Neural progenitor cell (in vitro differentiated cells): ENCODE data around the gene EDN1. TPM values are rescaled to one million over a fixed set of nuclear protein-coding genes. Genes with fewer than 3 reads are reported as not detected.

Source experiments
- DNase-seq: peaks from one replicate; pipeline ENCODE4 v3.0.0-alpha.2; 2016; ENCODE audit warnings: low spot score
- H2AFZ ChIP-seq: fragments of 200-600 bp; sonication (generic); replicated peaks from 2 replicates; pipeline ENCODE4 v1.6.1; 2016; ENCODE audit warnings: antibody characterized with exemption
- H3F3A ChIP-seq: fragments of 200-600 bp; sonication (generic); 2 replicates; pipeline ENCODE4 v1.6.1; 2016; ENCODE audit warnings: antibody characterized with exemption, low read depth
- H3K27ac ChIP-seq: fragments of 200-600 bp; sonication (generic); 2 replicates; pipeline ENCODE4 v1.5.1; 2016; ENCODE audit warnings: mild to moderate bottlenecking
- H3K27me3 ChIP-seq: fragments of 200-600 bp; sonication (generic); 2 replicates; pipeline ENCODE4 v1.6.1; 2016; ENCODE audit warnings: mild to moderate bottlenecking, moderate library complexity
- H3K36me3 ChIP-seq: fragments of 200-600 bp; sonication (generic); 2 replicates; pipeline ENCODE4 v1.5.1; 2016
- H3K4me1 ChIP-seq: fragments of 200-600 bp; sonication (generic); 2 replicates; pipeline ENCODE4 v1.6.1; 2016; ENCODE audit warnings: mixed run types
- H3K4me2 ChIP-seq: fragments of 200-600 bp; sonication (generic); 2 replicates; pipeline ENCODE4 v1.6.1; 2016
- H3K4me3 ChIP-seq: fragments of 200-600 bp; sonication (generic); 2 replicates; pipeline ENCODE4 v1.5.1; 2016
- H3K79me2 ChIP-seq: fragments of 200-600 bp; sonication (generic); 2 replicates; pipeline ENCODE4 v1.6.1; 2016; ENCODE audit warnings: low read depth
- H3K9ac ChIP-seq: fragments of 200-600 bp; sonication (generic); 2 replicates; pipeline ENCODE4 v1.6.1; 2016
- H3K9me3 ChIP-seq: fragments of 200-600 bp; sonication (generic); 2 replicates; pipeline ENCODE4 v1.5.1; 2016; ENCODE audit warnings: low read depth
- H4K20me1 ChIP-seq: fragments of 200-600 bp; sonication (generic); 2 replicates; pipeline ENCODE4 v1.6.1; 2016; ENCODE audit warnings: low read depth
- H3K27ac Mint-ChIP-seq: 3 replicates; pipeline ENCODE4 v1.8.0; 2021; ENCODE audit warnings: mixed read lengths
- H3K27me3 Mint-ChIP-seq: 2 replicates; pipeline ENCODE4 v1.8.0; 2022; ENCODE audit warnings: low read depth, mild to moderate bottlenecking, inconsistent platforms, moderate library complexity, mixed read lengths; ENCODE audit not compliant: insufficient read depth
- H3K36me3 Mint-ChIP-seq: 3 replicates; pipeline ENCODE4 v1.8.0; 2021; ENCODE audit warnings: mixed read lengths
- H3K4me1 Mint-ChIP-seq: 3 replicates; pipeline ENCODE4 v1.8.0; 2021; ENCODE audit warnings: mixed read lengths
- H3K4me3 Mint-ChIP-seq: 3 replicates; pipeline ENCODE4 v1.8.0; 2021; ENCODE audit warnings: mild to moderate bottlenecking, moderate library complexity, mixed read lengths
- H3K9me3 Mint-ChIP-seq: 3 replicates; pipeline ENCODE4 v1.8.0; 2020; ENCODE audit warnings: mixed read lengths
- CTCF ChIP-seq: fragments of 200-600 bp; sonication (generic); IDR thresholded peaks from 2 replicates; pipeline ENCODE4 v1.5.1; 2017; ENCODE audit warnings: antibody characterized with exemption, mild to moderate bottlenecking
- EZH2 ChIP-seq: fragments of 200-600 bp; sonication (generic); IDR thresholded peaks from 2 replicates; pipeline ENCODE4 v1.6.1; 2017; ENCODE audit warnings: antibody characterized with exemption, mild to moderate bottlenecking, moderate library complexity
- EZH2phosphoT487 ChIP-seq: fragments of 200-600 bp; sonication (generic); IDR thresholded peaks from 2 replicates; pipeline ENCODE4 v1.6.1; 2017; ENCODE audit warnings: antibody characterized with exemption
- total RNA-seq: library from RNA; depleted of rRNA; stranded (reverse); fragments of >200 nt; gene quantifications from 2 replicates; pipeline ENCODE4 v1.2.3, GENCODE V29; 2015; ENCODE audit warnings: low replicate concordance

EDN1 gene
- total RNA-seq, 1 donor from 2014 or later = 2.9 TPM

GRCh38 chr6:12339808-12340487 lies 49.8 kb downstream of the EDN1 start:
- Mint-ChIP-seq H3K27ac (no peak overlapping the region), H3K9me3 (no peaks in the 10 kb centered on the region), H3K4me1 (peaks cover 22% of the 10 kb centered on the region), H3K4me3 (no peak overlapping the region), H3K27me3 (peaks cover 3% of the 10 kb centered on the region), H3K36me3 (no peaks in the 10 kb centered on the region)
- no peak overlapping the region for H3K9ac ChIP-seq
- TF ChIP-seq EZH2phosphoT487 = no peak
- no peak for TF ChIP-seq EZH2
- H2AFZ ChIP-seq = no peak overlapping the region
- no peaks in the 10 kb centered on the region for H3K79me2 ChIP-seq
- H3K36me3 ChIP-seq = no peaks in the 10 kb centered on the region
- H3K9me3 ChIP-seq = no peaks in the 10 kb centered on the region
- H3K27me3 ChIP-seq = no peaks in the 10 kb centered on the region
- no peak overlapping the region for H3K27ac ChIP-seq
- peaks cover 30% of the 10 kb centered on the region for H3K4me1 ChIP-seq
- no peak for DNase-seq
- no peak overlapping the region for H3K4me3 ChIP-seq
- peaks cover 15% of the 10 kb centered on the region for H3F3A ChIP-seq
- no peak overlapping the region for H3K4me2 ChIP-seq
- no peaks in the 10 kb centered on the region for H4K20me1 ChIP-seq

GRCh38 chr6:12340488-12340818 lies 50.3 kb downstream of the EDN1 start:
- Mint-ChIP-seq H3K9me3 (no peaks in the 10 kb centered on the region), H3K4me1 (peaks cover 22% of the 10 kb centered on the region), H3K27me3 (peaks cover 3% of the 10 kb centered on the region), H3K4me3 (peak overlapping the region; percentile 31), H3K36me3 (no peaks in the 10 kb centered on the region), H3K27ac (no peak overlapping the region)
- H3K27me3 ChIP-seq = no peaks in the 10 kb centered on the region
- no peaks in the 10 kb centered on the region for H3K9me3 ChIP-seq
- DNase-seq = no peak
- H3K4me2 ChIP-seq = no peak overlapping the region
- TF ChIP-seq EZH2phosphoT487 (no peak), CTCF (no peak), EZH2 (no peak)
- H3K27ac ChIP-seq = no peak overlapping the region
- H2AFZ ChIP-seq = no peak overlapping the region
- no peaks in the 10 kb centered on the region for H3K79me2 ChIP-seq
- H3K36me3 ChIP-seq = no peaks in the 10 kb centered on the region
- H3K4me1 ChIP-seq = peaks cover 30% of the 10 kb centered on the region
- H3K9ac ChIP-seq = no peak overlapping the region
- no peaks in the 10 kb centered on the region for H4K20me1 ChIP-seq
- peaks cover 13% of the 10 kb centered on the region for H3F3A ChIP-seq
- H3K4me3 ChIP-seq = no peak overlapping the region

- Histone ChIP-seq H3K36me3 (no peaks in the 10 kb centered on the region), H3K27me3 (no peaks in the 10 kb centered on the region), H3F3A (no peaks in the 10 kb centered on the region), H3K4me3 (no peak overlapping the region), H3K9ac (no peak overlapping the region), H3K4me2 (peak overlapping the region; percentile 42), H3K79me2 (no peaks in the 10 kb centered on the region), H3K4me1 (peaks cover 18% of the 10 kb centered on the region), H3K27ac (no peak overlapping the region), H3K9me3 (no peaks in the 10 kb centered on the region), H4K20me1 (no peaks in the 10 kb centered on the region), H2AFZ (no peak overlapping the region)
- Mint-ChIP-seq H3K36me3 (no peaks in the 10 kb centered on the region), H3K27ac (no peak overlapping the region), H3K27me3 (peaks cover 5% of the 10 kb centered on the region), H3K9me3 (no peaks in the 10 kb centered on the region), H3K4me3 (no peak overlapping the region), H3K4me1 (peaks cover 22% of the 10 kb centered on the region)
- TF ChIP-seq EZH2 = no peak
- TF ChIP-seq EZH2phosphoT487 = no peak
- TF ChIP-seq CTCF = no peak
- DNase-seq = peak; percentile 34
Observed at GRCh38 chr6:12342664-12343063, 52.5 kb downstream of the EDN1 start.

GRCh38 chr6:12343122-12343439 lies 52.9 kb downstream of the EDN1 start:
- no peaks in the 10 kb centered on the region for H3K27me3 ChIP-seq
- no peaks in the 10 kb centered on the region for H3K36me3 ChIP-seq
- H3F3A ChIP-seq = no peaks in the 10 kb centered on the region
- H3K27ac ChIP-seq = no peak overlapping the region
- no peaks in the 10 kb centered on the region for H4K20me1 ChIP-seq
- H3K4me3 ChIP-seq = no peak overlapping the region
- H3K4me2 ChIP-seq = no peak overlapping the region
- no peak for DNase-seq
- Mint-ChIP-seq H3K9me3 (no peaks in the 10 kb centered on the region), H3K4me3 (no peak overlapping the region), H3K36me3 (no peaks in the 10 kb centered on the region), H3K4me1 (peaks cover 22% of the 10 kb centered on the region), H3K27me3 (peaks cover 5% of the 10 kb centered on the region), H3K27ac (no peak overlapping the region)
- no peak overlapping the region for H2AFZ ChIP-seq
- H3K9ac ChIP-seq = no peak overlapping the region
- H3K79me2 ChIP-seq = no peaks in the 10 kb centered on the region
- TF ChIP-seq EZH2phosphoT487 = no peak
- no peak for TF ChIP-seq EZH2
- no peak for TF ChIP-seq CTCF
- peaks cover 18% of the 10 kb centered on the region for H3K4me1 ChIP-seq
- no peaks in the 10 kb centered on the region for H3K9me3 ChIP-seq
